HS-5 (cell line): ENCODE data around the gene TAS2R40.
"Not testable (repeated sequence)": the region's sequence is repeated elsewhere in the genome, so short reads cannot be mapped to it uniquely, and the experiment has no call there.

Source experiments
- DNase-seq: peaks from one replicate; pipeline ENCODE4 v3.0.0-alpha.2; 2012; ENCODE audit warnings: low read depth

Gene TAS2R40

DNA sequence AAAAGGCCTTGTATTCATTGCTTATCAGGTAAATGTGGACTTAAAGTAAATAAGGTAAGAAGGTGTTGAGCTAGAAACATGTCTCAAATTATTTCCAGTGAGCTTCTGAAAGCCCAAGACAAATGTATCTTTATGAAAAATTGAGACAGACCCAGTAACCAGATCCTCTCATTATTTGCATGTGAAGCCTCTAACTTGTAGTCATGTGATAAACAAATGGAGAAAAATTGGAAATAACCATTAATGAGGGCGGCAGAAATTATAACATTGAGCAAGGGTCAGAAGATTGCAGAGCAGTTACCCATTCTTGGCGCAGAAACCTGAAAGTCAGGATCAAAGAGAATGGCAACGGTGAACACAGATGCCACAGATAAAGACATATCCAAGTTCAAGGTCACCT is at the start of gene TAS2R40:
TAS2R40 (plus strand) TSS at position 301 of the 400 bp plus-strand sequence; CDS start at position 343, 42 bp downstream.
- DNase-seq = no peak

DNA sequence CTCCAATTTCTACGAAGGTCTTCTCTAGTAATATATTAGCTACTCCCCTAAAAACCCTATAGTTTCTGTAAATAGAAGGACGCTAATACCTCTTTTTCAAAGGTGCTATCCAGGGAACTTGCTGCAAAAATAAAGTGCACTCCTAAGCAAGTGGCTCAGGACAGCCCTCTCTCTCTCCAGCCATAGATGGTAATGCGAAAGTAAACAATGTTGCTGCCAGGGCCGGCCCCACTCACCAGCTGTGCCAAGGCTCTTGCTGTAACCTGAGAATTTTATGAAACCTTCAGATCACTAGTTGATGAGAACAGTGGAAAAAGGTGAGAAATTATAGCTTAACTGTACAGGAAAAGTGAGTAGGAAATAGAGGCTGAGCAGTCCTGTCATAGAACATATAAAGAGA is 49.5 kb upstream of the TAS2R40 start:
- no peak for DNase-seq

DNA sequence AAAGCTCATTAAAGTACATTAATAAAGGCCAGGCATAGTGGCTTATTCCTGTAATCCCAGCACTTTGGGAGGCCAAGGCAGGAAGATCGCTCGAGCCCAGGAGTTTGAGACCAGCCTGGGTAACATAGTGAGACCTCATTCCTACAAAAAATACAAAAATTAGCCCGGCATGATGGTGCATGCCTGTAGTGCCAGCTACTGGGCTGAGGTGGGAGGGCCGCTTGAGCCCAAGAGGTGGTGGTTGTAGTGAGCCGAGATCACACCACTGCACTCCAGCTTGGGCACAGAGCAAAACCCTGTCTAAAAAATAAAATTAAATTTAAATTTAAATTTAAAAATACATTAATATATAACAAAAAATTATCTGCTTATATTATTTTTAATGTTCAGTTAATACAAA is 45.7 kb upstream of the TAS2R40 start:
- DNase-seq = no peak

DNA sequence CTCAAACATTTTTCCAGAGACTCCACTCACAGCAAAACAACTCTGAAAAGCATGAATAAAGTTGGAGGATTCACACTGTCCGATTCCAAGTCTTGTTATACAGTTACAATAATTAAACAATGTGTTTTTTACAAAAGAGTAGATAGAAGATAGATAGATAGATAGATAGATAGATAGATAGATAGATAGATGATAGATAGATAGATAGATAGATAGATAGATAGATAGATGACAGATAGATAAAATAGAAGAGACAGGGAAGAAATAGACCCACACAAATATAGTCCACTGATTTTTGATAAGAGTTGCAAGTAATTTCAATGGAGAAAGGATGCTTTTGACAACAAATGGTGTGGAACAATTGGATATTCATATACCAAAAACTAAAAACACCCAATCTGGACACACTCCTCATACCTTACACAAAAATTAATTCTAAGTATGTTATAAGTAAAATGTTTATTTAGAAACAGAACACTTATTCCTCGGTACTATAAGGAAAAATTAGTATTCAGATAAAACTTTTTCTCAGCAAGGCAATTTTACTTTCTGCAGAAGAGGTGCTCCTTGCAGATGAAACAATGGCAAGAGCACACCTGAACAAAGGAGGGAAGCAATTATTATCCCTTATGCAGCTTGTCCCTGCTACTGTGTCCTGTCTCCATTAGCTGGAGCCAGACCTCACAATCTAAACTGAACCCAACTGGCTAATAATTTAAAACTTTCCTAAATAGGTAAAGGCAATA is 44.3 kb upstream of the TAS2R40 start:
- DNase-seq = no peak

DNA sequence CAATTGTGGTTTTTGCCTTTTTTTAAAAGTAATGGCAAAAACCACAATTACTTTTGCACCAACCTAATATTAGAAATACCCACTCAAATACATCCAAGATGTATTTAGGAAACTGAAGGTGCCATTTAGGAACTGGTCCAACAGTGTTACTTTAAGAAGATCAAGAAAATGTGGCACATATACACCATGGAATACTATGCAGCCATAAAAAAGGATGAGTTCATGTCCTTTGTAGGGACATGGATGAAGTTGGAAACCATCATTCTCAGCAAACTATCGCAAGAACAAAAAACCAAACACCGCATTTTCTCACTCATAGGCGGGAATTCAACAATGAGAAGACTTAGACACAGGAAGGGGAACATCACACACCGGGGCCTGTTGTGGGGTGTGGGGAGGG is 41.1 kb upstream of the TAS2R40 start:
- DNase-seq = not testable (repeated sequence)

DNA sequence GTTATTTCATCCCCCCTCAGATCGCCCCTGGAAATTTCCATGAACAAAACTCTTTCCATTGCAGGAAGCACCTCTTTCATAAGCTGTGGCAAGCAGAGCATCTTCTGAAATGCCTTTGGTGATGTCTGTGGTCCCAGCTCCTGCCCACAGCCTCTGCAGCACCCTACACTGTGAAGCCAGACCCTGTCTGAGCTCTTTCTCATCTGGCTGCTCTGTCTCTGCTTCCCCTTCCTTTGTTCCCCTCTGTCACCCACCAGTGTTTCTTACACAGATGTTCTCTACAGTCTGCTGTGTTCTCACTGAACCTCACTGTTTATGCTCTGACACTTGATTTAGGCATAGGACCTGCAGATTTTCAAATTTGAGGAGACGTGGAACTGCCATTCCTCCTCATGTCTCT is 40.5 kb upstream of the TAS2R40 start:
- DNase-seq = no peak

DNA sequence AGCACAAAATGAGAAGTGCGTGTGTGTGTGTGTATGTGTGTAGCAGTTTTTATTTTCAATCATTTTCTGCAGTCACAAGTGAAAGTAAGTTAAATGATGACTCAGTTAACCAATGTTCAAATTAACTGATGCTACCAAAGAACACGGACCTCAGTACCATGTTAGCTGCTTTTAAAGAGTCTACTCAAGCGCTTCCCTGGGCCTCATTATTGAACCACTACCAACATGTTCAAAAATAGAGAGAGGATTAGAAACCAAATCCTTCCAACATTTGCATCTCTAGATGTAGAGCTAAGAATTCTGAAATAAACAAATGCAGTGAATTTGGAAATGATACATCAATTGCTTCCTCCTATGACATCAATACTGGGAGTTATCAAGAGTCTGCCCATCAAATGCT is 38.8 kb upstream of the TAS2R40 start, which contains the start of gene TAS2R39:
TAS2R39 (plus strand) TSS at position 396 of the 400 bp plus-strand sequence; CDS start at position 396, 0 bp downstream.
- no peak for DNase-seq

DNA sequence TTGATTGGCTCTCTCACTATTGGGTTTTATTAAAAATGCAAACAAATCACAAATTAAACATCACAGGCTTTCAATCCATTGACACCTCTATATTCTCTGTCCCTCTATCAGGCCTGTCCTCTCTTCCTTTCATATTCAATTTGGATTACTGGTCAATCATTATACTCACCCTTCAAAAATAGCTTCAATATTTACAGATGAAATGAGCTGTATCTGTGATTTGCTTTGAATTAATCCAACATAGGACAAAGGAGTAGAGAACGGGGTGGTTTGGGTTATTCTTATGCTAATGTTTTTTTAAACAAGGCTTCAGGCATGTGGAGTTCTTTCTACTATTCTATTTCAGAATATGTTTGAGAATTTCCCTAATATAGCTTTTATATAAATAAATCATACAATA is 36.3 kb upstream of the TAS2R40 start:
- DNase-seq = no peak

DNA sequence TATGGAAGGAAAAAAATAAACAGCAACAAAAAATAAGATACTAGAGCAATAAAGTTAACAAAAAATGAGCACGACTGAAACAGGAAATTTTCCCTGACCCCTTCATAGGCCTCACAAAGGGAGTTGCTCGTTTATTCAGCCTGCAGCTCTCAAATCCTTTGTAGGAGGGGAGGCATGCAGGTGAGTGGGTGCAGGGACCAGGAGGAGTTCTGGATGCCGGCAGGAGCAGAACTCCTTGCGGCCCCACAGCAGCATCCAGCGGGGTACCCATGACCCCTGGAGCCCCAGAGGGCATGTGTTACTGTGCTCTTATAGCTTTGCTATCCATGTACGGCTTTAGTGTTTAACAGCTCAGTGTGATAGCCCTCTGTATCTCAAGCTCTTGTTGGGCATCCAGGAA is 32.8 kb upstream of the TAS2R40 start:
- DNase-seq = no peak

DNA sequence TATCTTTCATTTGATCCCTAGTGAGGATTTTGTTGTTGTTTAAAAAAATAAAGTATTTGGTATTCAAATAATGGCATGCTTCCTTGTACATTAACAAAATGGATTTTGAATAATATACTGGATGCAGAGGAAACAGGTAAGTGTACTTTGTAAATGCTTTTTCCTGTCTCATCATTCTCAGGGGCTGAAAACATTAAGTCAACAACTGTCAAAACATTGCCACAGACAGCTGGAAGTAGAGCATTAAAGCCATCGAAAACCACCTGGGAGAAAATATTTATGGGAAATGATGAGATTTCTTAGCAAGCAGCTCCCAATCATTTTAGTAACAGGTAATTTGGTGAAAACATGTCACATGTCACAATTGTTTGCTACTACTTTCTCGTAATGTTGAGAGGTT is 28.0 kb upstream of the TAS2R40 start:
- no peak for DNase-seq

DNA sequence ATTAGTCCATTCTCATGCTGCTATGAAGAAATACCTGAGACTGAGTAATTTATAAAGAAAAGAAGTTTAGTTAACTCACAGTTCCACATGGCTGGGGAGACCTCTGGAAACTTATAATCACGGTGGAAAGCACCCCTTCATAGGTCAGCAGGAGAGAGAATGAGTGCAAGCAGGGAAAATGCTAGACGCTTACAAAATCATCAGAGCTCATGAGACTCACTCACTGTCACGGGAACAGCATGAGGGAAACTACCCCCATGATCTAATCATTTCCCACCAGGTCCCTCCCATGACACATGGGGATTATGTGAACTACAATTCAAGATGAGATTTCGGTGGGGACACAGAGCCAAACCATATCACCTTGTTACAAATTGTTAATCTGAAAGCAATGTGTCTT is 22.8 kb upstream of the TAS2R40 start:
- no peak for DNase-seq

DNA sequence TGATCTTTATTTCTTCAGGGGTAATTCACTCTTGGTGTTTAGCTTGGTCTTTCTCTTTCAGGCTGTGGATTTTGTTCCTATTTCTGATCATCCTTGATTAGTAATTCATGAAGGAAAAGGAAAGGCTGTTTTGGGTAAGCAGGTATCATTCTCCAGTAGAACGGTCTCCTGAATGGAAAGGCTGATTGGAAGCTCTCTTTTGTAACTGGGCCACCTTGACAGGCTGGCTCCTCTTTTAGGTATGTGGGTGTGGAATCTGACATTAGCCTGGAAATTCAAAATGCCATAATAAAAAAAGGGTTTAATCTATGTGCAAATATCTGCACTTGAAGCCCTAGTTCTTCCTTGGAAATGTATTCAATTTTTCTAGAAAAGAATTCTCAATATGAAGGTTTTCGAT is 19.7 kb upstream of the TAS2R40 start:
- no peak for DNase-seq

DNA sequence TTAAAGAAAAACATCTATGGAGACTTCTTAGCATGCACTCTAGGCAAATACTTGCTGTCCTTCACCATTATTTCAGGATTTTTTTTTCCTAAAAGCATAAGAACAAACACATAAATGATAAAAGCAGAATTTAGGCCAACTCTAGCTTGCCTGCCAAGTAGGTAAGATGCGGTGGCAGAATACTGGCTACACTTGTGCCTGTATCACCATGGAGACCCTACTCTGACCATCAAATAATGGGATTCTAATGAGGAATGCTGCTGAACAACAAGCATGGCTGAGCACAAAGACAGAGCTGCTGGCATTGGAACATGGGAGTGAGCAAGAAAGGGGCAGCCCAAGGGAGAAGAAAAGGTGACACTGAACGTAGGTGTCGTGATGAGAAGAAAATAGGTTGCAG is 18.5 kb upstream of the TAS2R40 start:
- DNase-seq = no peak

DNA sequence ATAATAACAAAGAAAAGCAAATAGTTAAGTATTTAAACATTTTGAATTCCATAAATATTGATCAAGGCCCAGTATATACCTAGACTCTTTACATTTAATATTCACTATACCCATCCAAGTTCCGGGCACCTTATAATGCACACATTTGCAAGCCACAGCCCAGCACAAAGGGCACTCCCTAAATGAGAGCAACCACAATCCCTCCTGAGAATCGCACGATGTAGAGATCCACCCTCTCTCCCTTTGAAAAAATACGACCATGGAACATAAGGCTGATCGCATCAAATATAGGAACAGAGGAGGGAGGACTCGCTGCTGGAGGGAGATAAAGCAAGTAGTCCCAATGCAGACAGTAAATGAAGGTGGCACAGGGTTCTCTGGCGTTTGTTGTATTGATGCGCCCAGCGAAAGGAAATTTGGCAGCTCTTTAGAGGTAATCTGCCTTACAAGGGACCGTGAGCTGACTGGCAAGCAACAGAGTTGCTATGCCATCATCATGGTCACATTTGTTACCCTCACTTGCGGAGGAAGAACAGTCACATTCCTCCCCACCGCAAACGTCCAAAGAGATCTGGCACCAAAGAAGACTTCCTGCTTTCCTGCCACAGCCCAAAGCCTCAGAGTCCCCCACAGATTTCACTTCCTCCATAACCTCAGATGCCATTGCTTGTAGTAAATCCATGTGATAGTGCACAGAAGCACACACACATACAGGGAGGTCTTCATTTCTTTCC is 16.1 kb upstream of the TAS2R40 start:
- DNase-seq = no peak

DNA sequence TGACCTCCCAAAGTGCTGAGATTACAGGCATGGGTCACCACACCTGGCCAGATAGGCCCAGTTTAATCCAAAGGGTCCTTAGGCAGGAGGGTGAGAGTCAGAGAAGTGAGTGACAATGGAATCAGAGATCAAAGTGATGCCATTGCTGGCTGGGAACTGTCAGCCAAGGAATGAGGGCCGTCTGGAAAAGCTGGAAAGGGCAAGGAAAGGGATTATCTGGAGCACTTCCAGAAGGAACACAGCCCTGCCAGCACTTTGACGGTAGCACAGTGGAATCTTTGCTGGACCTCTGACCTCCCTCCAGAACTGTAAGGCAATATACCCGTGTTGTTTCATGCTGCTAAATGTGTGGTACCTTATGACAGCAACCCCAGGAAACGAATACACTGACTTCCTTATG is 11.3 kb upstream of the TAS2R40 start:
- no peak for DNase-seq

DNA sequence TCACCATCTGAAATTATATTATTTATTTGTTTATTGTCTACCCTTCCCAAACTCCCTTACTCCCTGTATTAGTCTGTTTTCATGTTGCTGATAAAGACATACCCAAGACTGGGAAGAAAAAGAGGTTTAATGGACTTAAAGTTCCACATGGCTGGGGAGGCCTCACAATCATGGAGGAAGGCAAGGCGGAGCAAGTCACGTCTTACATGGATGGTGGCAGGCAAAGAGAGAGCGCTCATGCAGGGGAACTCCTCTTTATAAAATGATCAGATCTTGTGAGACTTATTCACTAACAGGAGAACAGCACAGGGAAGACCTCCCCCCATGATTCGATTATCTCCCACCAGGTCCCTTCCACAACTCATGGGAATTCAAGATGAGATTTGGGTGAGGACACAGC is 8.4 kb upstream of the TAS2R40 start:
- DNase-seq = not testable (repeated sequence)

DNA sequence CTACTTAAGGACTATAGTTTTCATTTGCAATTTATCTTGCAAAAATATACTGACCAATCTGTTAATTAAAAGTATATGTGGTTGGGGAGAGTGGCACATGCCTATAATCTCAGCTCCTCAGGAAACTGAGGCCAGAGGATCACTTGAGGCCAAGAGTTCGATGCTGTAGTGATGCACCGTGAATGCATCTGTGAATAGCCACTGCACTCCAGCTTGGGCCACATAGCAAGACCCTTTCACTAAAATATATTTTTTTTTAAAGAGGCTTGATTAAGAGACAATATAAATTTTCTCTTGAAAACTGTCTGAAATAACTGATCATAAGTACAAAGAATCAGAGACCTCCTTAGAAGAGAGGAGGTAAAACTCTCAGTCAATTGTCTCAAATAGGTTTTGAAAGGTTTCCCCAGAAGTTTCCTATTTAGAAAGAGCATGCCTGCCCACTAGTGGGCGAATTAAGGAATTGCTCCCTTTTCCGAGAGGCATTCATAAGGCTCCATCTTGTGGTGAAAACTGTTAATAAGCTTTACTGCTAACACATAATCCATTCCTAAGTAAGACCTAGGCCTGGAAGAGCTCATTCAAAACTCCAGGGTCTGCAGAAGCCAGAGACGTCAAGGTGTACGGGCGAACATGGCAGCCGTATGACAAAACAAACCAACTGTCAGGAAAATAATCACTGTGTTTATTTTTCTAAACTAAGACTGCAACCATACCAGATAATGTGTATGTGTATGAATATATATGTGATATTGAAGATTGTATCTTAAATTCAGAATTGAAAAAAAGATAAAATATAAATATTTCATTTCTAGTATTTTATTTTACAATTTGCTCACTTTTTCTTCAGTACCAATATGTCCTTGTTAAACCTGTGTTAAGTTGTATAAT is 6.8 kb upstream of the TAS2R40 start:
- peak; percentile 55 for DNase-seq

DNA sequence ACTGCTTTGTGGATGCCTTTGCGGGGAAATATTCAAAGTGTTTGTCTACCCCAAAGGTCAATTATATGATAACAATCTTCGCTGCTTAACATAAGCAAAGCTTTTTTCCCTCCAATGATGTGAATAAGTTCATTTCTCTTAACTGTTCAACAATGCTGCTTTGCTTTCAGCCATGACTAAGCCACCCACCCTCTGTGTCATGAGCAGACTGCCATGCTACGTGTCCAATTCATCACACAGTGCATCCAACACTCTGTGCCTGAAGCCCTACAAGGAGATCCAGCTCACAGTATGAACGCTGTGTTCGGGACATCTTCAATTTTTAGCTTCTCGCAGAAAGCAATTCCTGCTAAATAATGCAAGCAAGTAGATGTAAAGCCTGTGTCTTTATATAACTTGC is 5.7 kb upstream of the TAS2R40 start:
- no peak for DNase-seq

DNA sequence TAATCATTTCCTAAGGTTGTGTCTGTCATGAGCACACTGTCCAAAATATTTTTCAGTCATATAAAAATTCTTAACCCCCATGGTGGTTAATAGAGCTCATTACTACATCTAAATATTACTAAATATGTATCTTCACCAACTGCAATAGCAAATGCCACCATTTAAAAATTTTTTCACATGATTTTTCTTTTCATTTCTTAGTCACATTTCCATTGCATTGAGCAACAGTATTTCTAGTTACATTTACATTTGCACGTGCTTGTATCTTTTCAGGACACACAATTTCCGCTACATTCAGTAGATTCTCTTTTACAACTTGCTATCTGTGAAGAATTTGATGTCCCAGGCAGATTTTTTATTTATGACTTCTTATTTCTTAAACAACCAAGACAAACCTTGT is 5.2 kb upstream of the TAS2R40 start:
- no peak for DNase-seq

DNA sequence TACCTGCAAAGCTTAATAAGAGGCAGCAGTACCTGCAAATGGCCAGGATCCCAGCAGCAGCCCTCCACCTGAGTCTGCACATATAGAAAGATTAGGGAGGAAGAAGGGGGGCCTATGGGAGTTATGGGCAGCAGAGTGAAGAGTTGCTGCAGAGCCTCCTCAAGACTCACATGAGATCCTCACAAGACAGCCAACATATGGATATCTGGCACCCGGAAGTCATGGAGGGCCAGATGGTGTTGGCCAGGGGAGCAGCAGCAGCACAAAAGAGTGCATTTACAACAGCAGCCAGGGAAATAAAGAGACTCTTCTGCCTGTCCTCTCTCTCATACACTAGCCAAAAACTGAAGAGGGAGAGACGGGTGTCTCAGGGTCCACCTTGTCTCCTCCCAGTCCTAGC is 4.0 kb upstream of the TAS2R40 start:
- DNase-seq = no peak

DNA sequence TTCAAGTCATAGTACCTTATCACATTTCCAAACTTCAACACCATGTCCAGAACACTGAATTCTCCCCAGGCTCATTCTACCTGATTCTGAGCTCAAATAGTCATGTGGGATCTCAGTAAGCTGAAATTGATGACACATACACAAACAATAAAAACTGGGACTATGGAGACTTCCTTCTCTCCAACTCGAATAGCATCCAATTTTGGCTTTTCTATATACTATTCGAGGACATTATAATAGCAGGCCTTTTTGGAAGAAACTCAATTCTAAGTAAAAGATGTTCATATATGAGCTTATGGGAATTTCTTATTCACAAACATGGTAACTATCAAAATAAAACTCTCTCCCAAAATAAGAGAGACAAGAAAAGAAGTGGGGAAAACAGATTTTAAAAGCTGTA is 551 bp upstream of the TAS2R40 start:
- DNase-seq = no peak

DNA sequence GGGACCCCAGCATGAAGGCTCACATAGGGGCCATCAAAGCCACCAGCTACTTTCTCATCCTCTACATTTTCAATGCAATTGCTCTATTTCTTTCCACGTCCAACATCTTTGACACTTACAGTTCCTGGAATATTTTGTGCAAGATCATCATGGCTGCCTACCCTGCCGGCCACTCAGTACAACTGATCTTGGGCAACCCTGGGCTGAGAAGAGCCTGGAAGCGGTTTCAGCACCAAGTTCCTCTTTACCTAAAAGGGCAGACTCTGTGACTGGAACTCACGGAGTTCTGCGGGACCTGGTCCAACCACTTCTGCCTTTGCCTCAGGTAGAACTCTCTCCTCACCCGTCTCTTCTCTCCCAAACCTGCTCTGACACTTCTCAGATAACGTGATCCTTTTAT is 945 bp downstream of the TAS2R40 start:
- DNase-seq = no peak

DNA sequence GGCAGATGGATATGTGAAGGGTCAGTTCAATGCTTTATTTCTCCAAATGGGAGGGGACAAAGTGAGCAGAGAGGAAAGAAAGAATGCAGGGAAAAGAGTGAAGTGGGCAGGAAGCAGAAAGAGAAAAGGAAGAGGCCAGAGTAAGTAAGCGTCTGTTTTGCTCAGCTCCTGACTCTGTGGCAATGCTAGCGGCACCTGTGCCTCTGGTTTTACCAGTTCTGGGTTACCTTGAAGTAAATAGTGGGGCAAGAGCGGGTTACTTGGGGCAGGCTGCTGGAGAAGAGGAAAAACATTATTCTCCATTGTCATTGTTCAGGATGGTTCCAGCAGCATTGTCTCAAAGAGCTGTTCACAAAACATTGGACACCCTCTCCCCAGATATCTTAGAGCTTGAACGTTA is 1.9 kb downstream of the TAS2R40 start:
- no peak for DNase-seq
